Fibroblast of lung (primary cell): ENCODE measurements around the gene SENP8. TPM values are rescaled to one million over a fixed set of nuclear protein-coding genes. Genes with fewer than 3 reads are reported as not detected.

Experiments used
- DNase-seq, 2 donors: peaks; one replicate each; pipeline versions ENCODE4 v3.0.0 to v3.0.0-alpha.2; 2010; ENCODE audit warnings: low read depth in 2 of 2
- H2AFZ ChIP-seq: 2 replicates; pipeline ENCODE4 v1.5.1; 2012; ENCODE audit warnings: low read length, control low read depth, inconsistent platforms
- H3K27ac ChIP-seq: 2 replicates; pipeline ENCODE4 v1.5.1; 2011; ENCODE audit warnings: low read length, control low read depth; ENCODE audit not compliant: insufficient read depth
- H3K27me3 ChIP-seq: 2 replicates; pipeline ENCODE4 v1.5.1; 2011; ENCODE audit warnings: mild to moderate bottlenecking, low read length; ENCODE audit not compliant: control insufficient read depth, insufficient read depth
- H3K36me3 ChIP-seq: 2 replicates; pipeline ENCODE4 v1.5.1; 2011; ENCODE audit warnings: low read length; ENCODE audit not compliant: control insufficient read depth, insufficient read depth
- H3K4me1 ChIP-seq: 2 replicates; pipeline ENCODE4 v1.5.1; 2011; ENCODE audit warnings: low read length; ENCODE audit not compliant: control insufficient read depth, insufficient read depth; ENCODE audit errors: extremely low read depth
- H3K4me2 ChIP-seq: 2 replicates; pipeline ENCODE4 v1.5.1; 2011; ENCODE audit warnings: low read length, control low read depth; ENCODE audit not compliant: insufficient read depth; ENCODE audit errors: extremely low read depth
- H3K4me3 ChIP-seq, 4 experiments: fragments of 200-600 bp in 1 of 4; sonication (generic) in 1 of 4; replicated peaks in 1 of 4; 2 replicates each; pipeline ENCODE4 v1.5.1; 2011 to 2016; ENCODE audit warnings: low read length in 4 of 4, low read depth in 3 of 4, mild to moderate bottlenecking in 3 of 4, control low read depth in 2 of 4, inconsistent platforms in 1 of 4, mixed read lengths in 1 of 4; ENCODE audit not compliant: insufficient read depth in 1 of 4; ENCODE audit errors: control extremely low read depth in 1 of 4
- H3K79me2 ChIP-seq: 2 replicates; pipeline ENCODE4 v1.5.1; 2012; ENCODE audit warnings: mild to moderate bottlenecking, low read length, inconsistent platforms; ENCODE audit not compliant: control insufficient read depth, insufficient read depth
- H3K9ac ChIP-seq: 2 replicates; pipeline ENCODE4 v1.5.1; 2011; ENCODE audit warnings: mild to moderate bottlenecking, low read length, control low read depth; ENCODE audit not compliant: insufficient read depth
- H3K9me3 ChIP-seq: 2 replicates; pipeline ENCODE4 v1.5.1; 2012; ENCODE audit warnings: low read depth, low read length; ENCODE audit not compliant: control insufficient read depth, insufficient read depth
- H4K20me1 ChIP-seq: 2 replicates; pipeline ENCODE4 v1.5.1; 2011; ENCODE audit warnings: low read length; ENCODE audit not compliant: control insufficient read depth, insufficient read depth; ENCODE audit errors: extremely low read depth
- EZH2 ChIP-seq: IDR thresholded peaks from 2 replicates; pipeline ENCODE4 v1.5.1; 2012; ENCODE audit warnings: low read length, control low read depth, mild to moderate bottlenecking; ENCODE audit errors: missing control alignments
- polyA plus RNA-seq, 2 donors: library from polyadenylated mRNA; depleted of rRNA in 1 of 2; stranded (reverse) in 1 of 2; unstranded in 1 of 2; fragments of >200 nt; gene quantifications; 2 replicates each; pipeline ENCODE4 v1.2.1, GENCODE V29; 2011 to 2012; ENCODE audit warnings: missing spikeins in 1 of 2
- total RNA-seq: library from RNA; depleted of rRNA; stranded (reverse); fragments of >200 nt; gene quantifications from 2 replicates; pipeline ENCODE4 v1.2.1, GENCODE V29; 2014
- TF ChIP-seq, protein P1 (sequence below), 2 donors: IDR thresholded peaks in 1 of 2; conservative IDR thresholded peaks in 1 of 2; 1 replicate in 1 of 2; 2 replicates in 1 of 2; pipeline ENCODE4 v1.5.1; 2011 to 2012; ENCODE audit warnings: low read length in 2 of 2, control low read depth in 1 of 2, inconsistent platforms in 1 of 2, low read depth in 1 of 2, mild to moderate bottlenecking in 1 of 2

Gene SENP8
- total and polyA plus RNA-seq, 2 donors (not counting 1 experiment from before 2014, with no cell fraction given), result 3.0 to 3.5 TPM

DNA sequence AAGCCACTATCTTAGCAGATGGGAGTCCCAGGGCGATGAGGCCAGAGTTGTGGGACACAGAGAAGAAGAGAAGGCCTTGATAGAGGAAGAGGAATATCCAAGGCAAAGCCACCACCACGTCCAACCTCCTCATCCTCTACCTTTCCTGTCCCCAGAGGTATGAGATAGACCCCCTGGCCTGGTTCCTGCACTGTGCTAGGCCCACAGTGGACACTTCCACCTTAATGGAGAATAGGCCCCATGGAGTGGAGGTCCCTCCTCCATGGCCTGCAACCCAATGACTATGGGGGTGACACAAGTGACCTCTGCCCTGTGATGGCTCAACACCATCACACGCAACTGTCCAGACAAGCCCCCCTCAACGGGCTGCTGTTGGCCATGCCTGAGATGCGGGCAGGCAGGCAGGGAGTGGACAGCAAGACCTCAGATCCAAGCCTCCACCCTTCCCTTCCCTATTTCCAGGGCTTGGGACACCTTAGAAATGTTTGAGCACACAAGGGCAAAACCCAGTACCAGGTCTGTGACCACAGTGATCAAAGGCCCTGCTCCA, 42.6 kb downstream of the SENP8 start:
- Histone ChIP-seq H3K9me3 (no peaks in the 10 kb centered on the region), H4K20me1 (no peaks in the 10 kb centered on the region), H3K4me2 (no peak overlapping the region), H3K4me3 (no peak overlapping the region), H3K9ac (no peak overlapping the region), H2AFZ (no peak overlapping the region), H3K4me1 (no peaks in the 10 kb centered on the region), H3K79me2 (no peaks in the 10 kb centered on the region), H3K27ac (no peak overlapping the region), H3K36me3 (no peaks in the 10 kb centered on the region), H3K27me3 (peaks cover 8% of the 10 kb centered on the region)
- TF ChIP-seq, protein P1, sequence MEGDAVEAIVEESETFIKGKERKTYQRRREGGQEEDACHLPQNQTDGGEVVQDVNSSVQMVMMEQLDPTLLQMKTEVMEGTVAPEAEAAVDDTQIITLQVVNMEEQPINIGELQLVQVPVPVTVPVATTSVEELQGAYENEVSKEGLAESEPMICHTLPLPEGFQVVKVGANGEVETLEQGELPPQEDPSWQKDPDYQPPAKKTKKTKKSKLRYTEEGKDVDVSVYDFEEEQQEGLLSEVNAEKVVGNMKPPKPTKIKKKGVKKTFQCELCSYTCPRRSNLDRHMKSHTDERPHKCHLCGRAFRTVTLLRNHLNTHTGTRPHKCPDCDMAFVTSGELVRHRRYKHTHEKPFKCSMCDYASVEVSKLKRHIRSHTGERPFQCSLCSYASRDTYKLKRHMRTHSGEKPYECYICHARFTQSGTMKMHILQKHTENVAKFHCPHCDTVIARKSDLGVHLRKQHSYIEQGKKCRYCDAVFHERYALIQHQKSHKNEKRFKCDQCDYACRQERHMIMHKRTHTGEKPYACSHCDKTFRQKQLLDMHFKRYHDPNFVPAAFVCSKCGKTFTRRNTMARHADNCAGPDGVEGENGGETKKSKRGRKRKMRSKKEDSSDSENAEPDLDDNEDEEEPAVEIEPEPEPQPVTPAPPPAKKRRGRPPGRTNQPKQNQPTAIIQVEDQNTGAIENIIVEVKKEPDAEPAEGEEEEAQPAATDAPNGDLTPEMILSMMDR (conservative IDR thresholded peaks at IDR 0.05 in 1 of 2, IDR thresholded peaks at IDR 0.05 in 1 of 2; ENCODE audit: low read depth in 1 of 2, low read length in 2 of 2), result no peak
- no peak for TF ChIP-seq EZH2
- DNase-seq, result no peak

DNA sequence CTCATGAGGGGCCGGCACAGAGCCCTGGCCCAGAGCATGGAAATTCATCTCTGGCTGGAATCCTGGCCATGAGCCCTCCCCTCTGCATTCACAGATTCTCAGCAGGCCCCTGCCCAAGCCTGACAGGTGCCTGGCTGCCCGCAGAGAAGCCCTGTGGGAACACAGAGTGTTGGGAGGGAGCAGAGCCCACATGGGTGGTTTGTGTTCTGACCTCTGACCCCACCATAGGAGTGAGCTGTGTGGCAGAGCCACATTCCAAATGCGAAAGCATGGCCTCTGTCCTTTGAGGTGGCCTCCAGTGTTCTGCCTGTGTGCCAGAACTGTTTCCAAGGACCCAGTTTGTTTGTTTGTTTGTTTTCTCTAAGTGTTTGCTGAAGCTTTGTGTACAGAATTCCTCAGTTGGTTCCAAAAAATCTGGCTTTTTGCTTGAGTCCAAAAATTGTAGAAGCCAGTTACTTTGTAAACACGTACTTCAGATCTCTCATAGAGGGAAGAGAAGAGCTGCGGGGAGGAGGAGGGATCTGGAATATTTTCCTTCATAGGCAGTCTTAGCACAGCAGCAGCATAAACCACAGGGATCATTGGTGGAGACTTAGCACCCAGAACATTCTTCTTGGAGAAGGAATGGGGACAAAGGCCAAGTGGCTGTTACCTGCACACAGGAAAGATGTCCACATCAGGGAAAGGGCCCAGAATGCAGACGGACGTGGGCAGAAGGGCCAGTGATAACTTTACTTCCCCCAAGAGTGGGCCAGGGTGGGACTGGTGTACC, 43.3 kb downstream of the SENP8 start:
- Histone ChIP-seq H4K20me1 (no peaks in the 10 kb centered on the region), H2AFZ (no peak overlapping the region), H3K4me1 (no peaks in the 10 kb centered on the region), H3K9ac (no peak overlapping the region), H3K27me3 (peaks cover 8% of the 10 kb centered on the region), H3K36me3 (no peaks in the 10 kb centered on the region), H3K4me2 (no peak overlapping the region), H3K27ac (no peak overlapping the region), H3K9me3 (no peaks in the 10 kb centered on the region), H3K79me2 (no peaks in the 10 kb centered on the region), H3K4me3 (no peak overlapping the region)
- no peak for TF ChIP-seq EZH2
- TF ChIP-seq, protein P1 (conservative IDR thresholded peaks at IDR 0.05 in 1 of 2, IDR thresholded peaks at IDR 0.05 in 1 of 2; ENCODE audit: low read depth in 1 of 2, low read length in 2 of 2), result no peak
- DNase-seq, result no peak

DNA sequence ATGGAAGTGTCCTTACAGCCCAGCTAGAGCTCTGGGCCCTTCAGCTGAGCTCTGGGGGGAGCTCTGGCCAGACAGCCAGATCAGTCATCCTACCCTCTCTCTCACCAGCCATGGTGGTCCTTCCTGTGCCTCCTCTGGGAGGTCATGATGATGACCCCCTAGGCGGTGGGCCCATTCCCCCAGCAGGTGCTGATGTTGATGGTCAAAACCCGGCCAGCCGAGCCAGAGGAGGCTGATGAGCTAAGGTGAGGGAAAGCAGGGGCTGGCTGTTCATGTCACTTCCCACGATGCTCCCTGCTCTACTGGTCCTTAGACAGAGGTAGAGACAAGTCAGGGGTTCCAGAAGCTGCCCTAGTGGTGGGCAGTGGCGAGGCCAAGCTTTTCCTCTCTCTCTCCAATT, 44.4 kb downstream of the SENP8 start:
- no peak overlapping the region for H3K9ac ChIP-seq
- H3K27me3 ChIP-seq, result peaks cover 8% of the 10 kb centered on the region
- no peak overlapping the region for H2AFZ ChIP-seq
- H3K36me3 ChIP-seq, result no peaks in the 10 kb centered on the region
- no peak overlapping the region for H3K4me2 ChIP-seq
- H3K27ac ChIP-seq, result no peak overlapping the region
- DNase-seq, result no peak
- no peaks in the 10 kb centered on the region for H3K79me2 ChIP-seq
- no peaks in the 10 kb centered on the region for H4K20me1 ChIP-seq
- no peak for TF ChIP-seq EZH2
- TF ChIP-seq, protein P1 (conservative IDR thresholded peaks at IDR 0.05 in 1 of 2, IDR thresholded peaks at IDR 0.05 in 1 of 2; ENCODE audit: low read depth in 1 of 2, low read length in 2 of 2), result no peak
- H3K4me1 ChIP-seq, result no peaks in the 10 kb centered on the region
- no peak overlapping the region for H3K4me3 ChIP-seq
- H3K9me3 ChIP-seq, result no peaks in the 10 kb centered on the region
